H1 (cell line): ENCODE results near the gene SYCE3.

Experiments used
- EP300 ChIP-seq, 2 experiments: IDR thresholded peaks; 1 replicate in 1 of 2; 2 replicates in 1 of 2; pipeline ENCODE4 v1.6.1; 2011 to 2012; ENCODE audit warnings: low read depth in 2 of 2, low read length in 2 of 2, mild to moderate bottlenecking in 2 of 2, borderline replicate concordance in 1 of 2, inconsistent platforms in 1 of 2, moderate library complexity in 1 of 2
- POLR2AphosphoS5 ChIP-seq: IDR thresholded peaks from 2 replicates; pipeline ENCODE4 v1.6.1; 2011; ENCODE audit warnings: low read depth, low read length
- POU5F1 ChIP-seq: IDR thresholded peaks from 2 replicates; pipeline ENCODE4 v1.6.1; 2011; ENCODE audit warnings: low read depth, mild to moderate bottlenecking, low read length, moderate library complexity
- SIN3A ChIP-seq, 2 experiments: IDR thresholded peaks in 1 of 2; conservative IDR thresholded peaks in 1 of 2; 2 replicates each; pipeline ENCODE4 v1.6.1; 2011 to 2012; ENCODE audit warnings: low read length in 2 of 2, improper control_type of control experiment in 1 of 2, low read depth in 1 of 2, mild to moderate bottlenecking in 1 of 2
- SUZ12 ChIP-seq: fragments of 200-600 bp; sonication (generic); IDR thresholded peaks from 2 replicates; pipeline ENCODE4 v1.6.1; 2012; ENCODE audit warnings: mild to moderate bottlenecking, inconsistent platforms, low read length, moderate library complexity, mixed read lengths
- TAF1 ChIP-seq: IDR thresholded peaks from 2 replicates; pipeline ENCODE4 v1.6.1; 2011; ENCODE audit warnings: mild to moderate bottlenecking, low read depth, low read length
- TF ChIP-seq, protein P1 (sequence below), 3 experiments: IDR thresholded peaks; 1 replicate in 2 of 3; 2 replicates in 1 of 3; pipeline versions ENCODE4 v1.5.1 to v1.6.1; 2011; ENCODE audit warnings: low read length in 3 of 3, mild to moderate bottlenecking in 3 of 3, inconsistent platforms in 2 of 3, low read depth in 1 of 3, moderate library complexity in 1 of 3; ENCODE audit not compliant: insufficient read depth in 1 of 3; ENCODE audit errors: control extremely low read depth in 1 of 3
- TF ChIP-seq, protein P2 (sequence below): IDR thresholded peaks from 2 replicates; pipeline ENCODE4 v1.6.1; 2012; ENCODE audit warnings: low read length, inconsistent platforms

DNA sequence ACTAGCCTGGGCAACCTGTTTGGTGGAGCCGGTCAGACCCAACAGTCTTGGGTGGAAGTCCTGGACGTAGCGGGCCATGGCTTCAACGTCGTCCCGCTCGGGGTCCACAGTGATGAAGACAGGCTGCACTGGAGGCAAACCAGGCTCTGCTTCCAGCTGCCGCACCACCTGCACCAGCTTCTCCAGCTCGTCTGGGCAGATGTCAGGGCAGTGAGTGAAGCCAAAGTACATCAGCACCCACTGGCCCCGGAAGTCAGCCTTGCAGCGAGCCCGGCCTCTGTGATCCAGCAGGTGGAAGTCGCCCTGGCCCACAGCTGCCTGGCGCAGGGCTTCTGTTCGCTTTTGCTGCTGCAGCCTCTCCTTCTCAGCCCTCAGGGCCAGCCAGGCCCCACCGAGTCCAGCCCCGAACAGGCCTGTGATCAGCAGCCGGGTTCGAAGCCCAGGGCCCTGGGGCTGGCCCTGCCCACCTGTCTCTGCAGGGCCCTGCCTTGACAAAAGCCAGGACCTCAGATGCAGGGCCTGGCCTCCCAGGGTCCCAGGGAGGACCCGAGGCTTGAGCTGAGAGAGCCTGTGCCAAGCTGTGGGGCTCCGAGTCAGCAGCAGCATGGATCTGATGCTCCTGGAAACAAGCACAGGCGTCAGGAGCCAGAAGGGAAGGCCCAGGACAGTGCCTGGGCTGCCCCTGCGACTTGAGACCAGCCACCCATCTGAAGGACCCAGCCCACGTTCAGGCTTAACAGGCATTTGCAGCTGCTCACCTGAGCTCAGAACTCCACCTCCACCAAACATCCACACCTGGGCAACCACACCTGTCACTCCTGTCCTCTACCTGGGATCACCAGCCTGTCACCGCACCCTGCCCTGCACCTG, 38.7 kb downstream of the SYCE3 start:
- TF ChIP-seq, protein P1, sequence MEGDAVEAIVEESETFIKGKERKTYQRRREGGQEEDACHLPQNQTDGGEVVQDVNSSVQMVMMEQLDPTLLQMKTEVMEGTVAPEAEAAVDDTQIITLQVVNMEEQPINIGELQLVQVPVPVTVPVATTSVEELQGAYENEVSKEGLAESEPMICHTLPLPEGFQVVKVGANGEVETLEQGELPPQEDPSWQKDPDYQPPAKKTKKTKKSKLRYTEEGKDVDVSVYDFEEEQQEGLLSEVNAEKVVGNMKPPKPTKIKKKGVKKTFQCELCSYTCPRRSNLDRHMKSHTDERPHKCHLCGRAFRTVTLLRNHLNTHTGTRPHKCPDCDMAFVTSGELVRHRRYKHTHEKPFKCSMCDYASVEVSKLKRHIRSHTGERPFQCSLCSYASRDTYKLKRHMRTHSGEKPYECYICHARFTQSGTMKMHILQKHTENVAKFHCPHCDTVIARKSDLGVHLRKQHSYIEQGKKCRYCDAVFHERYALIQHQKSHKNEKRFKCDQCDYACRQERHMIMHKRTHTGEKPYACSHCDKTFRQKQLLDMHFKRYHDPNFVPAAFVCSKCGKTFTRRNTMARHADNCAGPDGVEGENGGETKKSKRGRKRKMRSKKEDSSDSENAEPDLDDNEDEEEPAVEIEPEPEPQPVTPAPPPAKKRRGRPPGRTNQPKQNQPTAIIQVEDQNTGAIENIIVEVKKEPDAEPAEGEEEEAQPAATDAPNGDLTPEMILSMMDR (IDR thresholded peaks at IDR 0.05; ENCODE audit: control extremely low read depth in 1 of 3, insufficient read depth in 1 of 3, low read depth in 1 of 3, low read length in 3 of 3) = no peak
- TF ChIP-seq POLR2AphosphoS5 (no peak), TAF1 (no peak), EP300 (IDR thresholded peaks at IDR 0.05; ENCODE audit: borderline replicate concordance in 1 of 2, low read depth in 2 of 2, low read length in 2 of 2) (no peak), SUZ12 (no peak), POU5F1 (no peak), SIN3A (conservative IDR thresholded peaks at IDR 0.05 in 1 of 2, IDR thresholded peaks at IDR 0.05 in 1 of 2; ENCODE audit: low read depth in 1 of 2, low read length in 2 of 2) (no peak)
- TF ChIP-seq, protein P2, sequence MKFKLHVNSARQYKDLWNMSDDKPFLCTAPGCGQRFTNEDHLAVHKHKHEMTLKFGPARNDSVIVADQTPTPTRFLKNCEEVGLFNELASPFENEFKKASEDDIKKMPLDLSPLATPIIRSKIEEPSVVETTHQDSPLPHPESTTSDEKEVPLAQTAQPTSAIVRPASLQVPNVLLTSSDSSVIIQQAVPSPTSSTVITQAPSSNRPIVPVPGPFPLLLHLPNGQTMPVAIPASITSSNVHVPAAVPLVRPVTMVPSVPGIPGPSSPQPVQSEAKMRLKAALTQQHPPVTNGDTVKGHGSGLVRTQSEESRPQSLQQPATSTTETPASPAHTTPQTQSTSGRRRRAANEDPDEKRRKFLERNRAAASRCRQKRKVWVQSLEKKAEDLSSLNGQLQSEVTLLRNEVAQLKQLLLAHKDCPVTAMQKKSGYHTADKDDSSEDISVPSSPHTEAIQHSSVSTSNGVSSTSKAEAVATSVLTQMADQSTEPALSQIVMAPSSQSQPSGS = no peak
